GM23338 (cell line): Measurements from ENCODE around the gene ZDHHC18. TPM values are rescaled to one million over a fixed set of nuclear protein-coding genes. Genes with fewer than 3 reads are reported as not detected.

Experiments
- ATAC-seq: fragments of 200-7000 bp; cut with Tn5 transposase; 3 replicates; pipeline ENCODE4 v1.9.1; 2020
- DNase-seq: peaks from one replicate; pipeline ENCODE4 v3.0.0-alpha.2; 2015; ENCODE audit warnings: low spot score
- H2AFZ ChIP-seq: fragments of 200-600 bp; sonication (generic); 2 replicates; pipeline ENCODE4 v1.8.0; 2016; ENCODE audit warnings: antibody characterized with exemption, mild to moderate bottlenecking, moderate library complexity
- H3F3A ChIP-seq: fragments of 200-600 bp; sonication (generic); replicated peaks from 2 replicates; pipeline ENCODE4 v1.8.0; 2017; ENCODE audit warnings: antibody characterized with exemption, mixed run types, low read depth
- H3K27ac ChIP-seq: fragments of 200-600 bp; sonication (generic); 2 replicates; pipeline ENCODE4 v1.6.1; 2016; ENCODE audit warnings: low read depth
- H3K27me3 ChIP-seq: fragments of 200-600 bp; sonication (generic); 2 replicates; pipeline ENCODE4 v1.8.0; 2016; ENCODE audit warnings: mild to moderate bottlenecking, mixed run types, moderate library complexity; ENCODE audit not compliant: insufficient read depth
- H3K36me3 ChIP-seq: fragments of 200-600 bp; sonication (generic); 2 replicates; pipeline ENCODE4 v1.8.0; 2016; ENCODE audit warnings: mild to moderate bottlenecking; ENCODE audit not compliant: insufficient read depth
- H3K4me1 ChIP-seq: fragments of 200-600 bp; sonication (generic); 2 replicates; pipeline ENCODE4 v1.8.0; 2016; ENCODE audit warnings: mild to moderate bottlenecking, moderate library complexity; ENCODE audit not compliant: insufficient read depth
- H3K4me2 ChIP-seq: fragments of 200-600 bp; sonication (generic); 2 replicates; pipeline ENCODE4 v1.7.1; 2017; ENCODE audit warnings: mixed run types
- H3K4me3 ChIP-seq: fragments of 200-600 bp; sonication (generic); 2 replicates; pipeline ENCODE4 v1.6.1; 2016; ENCODE audit warnings: mixed run types
- H3K79me2 ChIP-seq: fragments of 200-600 bp; sonication (generic); replicated peaks from 2 replicates; pipeline ENCODE4 v1.8.0; 2017; ENCODE audit warnings: mild to moderate bottlenecking; ENCODE audit not compliant: insufficient read depth
- H3K9me2 ChIP-seq: fragments of 200-600 bp; sonication (generic); 2 replicates; pipeline ENCODE4 v1.8.0; 2017; ENCODE audit not compliant: insufficient read depth
- H4K20me1 ChIP-seq: fragments of 200-600 bp; sonication (generic); replicated peaks from 2 replicates; pipeline ENCODE4 v1.8.0; 2017; ENCODE audit warnings: mild to moderate bottlenecking; ENCODE audit not compliant: insufficient read depth
- H3K27ac Mint-ChIP-seq: 2 replicates; pipeline ENCODE4 v1.8.0; 2020; ENCODE audit warnings: inconsistent platforms, mild to moderate bottlenecking, moderate library complexity, mixed read lengths
- H3K27me3 Mint-ChIP-seq: 3 replicates; pipeline ENCODE4 v1.8.0; 2022; ENCODE audit warnings: low read depth, mild to moderate bottlenecking, moderate library complexity, mixed read lengths, inconsistent platforms; ENCODE audit not compliant: insufficient read depth, poor library complexity
- H3K36me3 Mint-ChIP-seq: 3 replicates; pipeline ENCODE4 v1.8.0; 2021; ENCODE audit warnings: low read depth, mild to moderate bottlenecking, inconsistent platforms, moderate library complexity, mixed read lengths
- H3K4me1 Mint-ChIP-seq: 3 replicates; pipeline ENCODE4 v1.8.0; 2020; ENCODE audit warnings: mild to moderate bottlenecking, inconsistent platforms, mixed read lengths
- H3K4me3 Mint-ChIP-seq: 3 replicates; pipeline ENCODE4 v1.8.0; 2021; ENCODE audit warnings: moderate library complexity, mild to moderate bottlenecking, inconsistent platforms, mixed read lengths
- H3K9me3 Mint-ChIP-seq: 3 replicates; pipeline ENCODE4 v1.8.0; 2020; ENCODE audit warnings: moderate library complexity, mild to moderate bottlenecking, inconsistent platforms, mixed read lengths
- CREB1 ChIP-seq: fragments of 250-450 bp; sonication (Bioruptor Pico); IDR thresholded peaks from 2 replicates; pipeline ENCODE4 v1.5.0; 2020; ENCODE audit warnings: low read depth, mild to moderate bottlenecking, moderate library complexity
- JUNB ChIP-seq: IDR thresholded peaks from one replicate; pipeline ENCODE4 v1.6.1; 2016; ENCODE audit warnings: antibody characterized with exemption; ENCODE audit not compliant: unreplicated experiment
- NANOG ChIP-seq: IDR thresholded peaks from 2 replicates; pipeline ENCODE4 v1.6.1; 2016; ENCODE audit warnings: antibody characterized with exemption, borderline replicate concordance
- POLR2AphosphoS5 ChIP-seq: IDR thresholded peaks from 2 replicates; pipeline ENCODE4 v1.6.1; 2016; ENCODE audit warnings: antibody characterized with exemption, low read depth
- STAT1 ChIP-seq: IDR thresholded peaks from one replicate; pipeline ENCODE4 v1.6.1; 2016; ENCODE audit warnings: antibody characterized with exemption; ENCODE audit not compliant: unreplicated experiment
- polyA plus RNA-seq: library from polyadenylated mRNA; unstranded; fragments of >200 nt; fragmentation: Nextera tagmentation; extraction: Ambion mirVana; gene quantifications from 2 replicates; pipeline ENCODE4 v1.2.1, GENCODE V29; 2016
- total RNA-seq: library from RNA; depleted of rRNA; stranded (reverse); fragments of >200 nt; shearing (Covaris generic); gene quantifications from 2 replicates; pipeline ENCODE4 v1.2.3, GENCODE V29; 2014
- TF ChIP-seq, protein P1 (sequence below): fragments of 250-450 bp; sonication (Bioruptor Pico); IDR thresholded peaks from 2 replicates; pipeline ENCODE4 v1.5.0; 2020; ENCODE audit warnings: mild to moderate bottlenecking, moderate library complexity
- TF ChIP-seq, protein P2 (sequence below): IDR thresholded peaks from 2 replicates; pipeline ENCODE4 v1.6.1; 2016; ENCODE audit warnings: antibody characterized with exemption
- TF ChIP-seq, protein P3 (sequence below), 2 experiments: fragments of 200-600 bp in 1 of 2; sonication (generic) in 1 of 2; conservative IDR thresholded peaks; 2 replicates each; pipeline versions ENCODE4 v1.5.1 to v1.6.1; 2016 to 2017; ENCODE audit warnings: antibody characterized with exemption in 2 of 2, low read depth in 2 of 2, mild to moderate bottlenecking in 2 of 2, moderate library complexity in 1 of 2

Gene ZDHHC18
- total and polyA plus RNA-seq, 2 experiments from 2014 or later = 6.3 to 26.8 TPM

DNA sequence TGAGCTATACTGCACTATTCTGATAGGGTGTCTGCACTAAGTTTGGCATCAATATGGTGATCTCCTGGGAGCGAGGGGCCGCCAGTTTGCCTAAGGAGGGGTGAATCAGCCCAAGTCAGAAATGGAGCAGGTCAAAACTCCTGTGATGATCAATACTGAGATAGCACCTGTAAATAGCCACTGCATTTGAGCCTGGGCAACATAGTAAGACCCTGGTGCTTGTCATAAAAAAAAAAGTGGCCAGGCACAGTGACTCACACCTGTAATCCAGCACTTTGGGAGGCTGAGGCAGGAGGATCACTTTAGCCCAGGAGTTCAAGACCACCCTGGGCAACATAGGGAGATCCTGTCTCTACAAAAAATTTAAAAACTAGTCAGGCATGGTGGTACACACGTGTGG is 11.6 kb upstream of the ZDHHC18 start:
- H3K36me3 Mint-ChIP-seq = peaks cover 10% of the 10 kb centered on the region
- no peak overlapping the region for H3K4me3 Mint-ChIP-seq
- Histone ChIP-seq H3K4me1 (no peaks in the 10 kb centered on the region), H3K36me3 (no peaks in the 10 kb centered on the region), H3K4me3 (no peak overlapping the region), H3K27me3 (no peaks in the 10 kb centered on the region), H3K9me2 (no peaks in the 10 kb centered on the region), H4K20me1 (no peaks in the 10 kb centered on the region), H2AFZ (no peak overlapping the region), H3K27ac (no peak overlapping the region), H3F3A (no peaks in the 10 kb centered on the region), H3K79me2 (no peaks in the 10 kb centered on the region), H3K4me2 (no peak overlapping the region)
- ATAC-seq = no peak
- TF ChIP-seq CREB1 (CRISPR knock-in tag) = no peak
- peaks cover 21% of the 10 kb centered on the region for H3K9me3 Mint-ChIP-seq
- no peaks in the 10 kb centered on the region for H3K4me1 Mint-ChIP-seq
- H3K27me3 Mint-ChIP-seq = peaks cover 5% of the 10 kb centered on the region
- no peak overlapping the region for H3K27ac Mint-ChIP-seq
- no peak for DNase-seq

DNA sequence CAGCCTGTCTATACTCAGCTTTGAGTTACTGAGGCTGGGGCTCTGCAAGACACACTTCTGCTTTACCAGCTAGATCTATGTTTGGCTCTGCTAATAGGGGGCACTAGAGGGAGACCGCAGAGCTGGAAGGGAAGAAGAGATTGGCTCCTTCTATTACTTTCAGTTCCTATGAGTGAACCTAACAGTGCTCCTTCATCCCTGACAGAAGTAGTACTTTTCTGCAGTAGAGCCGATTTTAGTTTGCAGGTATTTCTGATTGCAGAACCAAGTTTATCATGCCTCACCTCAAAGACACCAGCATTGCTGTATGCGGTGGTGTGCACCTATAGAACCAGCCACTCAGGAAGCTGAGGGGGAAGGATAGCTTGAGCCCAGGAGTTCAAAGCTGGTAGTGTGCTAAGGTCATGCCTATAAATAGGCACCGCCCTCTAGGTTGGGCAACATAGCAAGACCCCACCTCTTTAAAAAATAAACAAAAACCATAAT is 5.7 kb upstream of the ZDHHC18 start:
- no peaks in the 10 kb centered on the region for H3K36me3 ChIP-seq
- no peak overlapping the region for H3K4me3 Mint-ChIP-seq
- no peak overlapping the region for H3K27ac ChIP-seq
- H3F3A ChIP-seq = peaks cover 3% of the 10 kb centered on the region; the same call in 1 of the 2 replicates
- DNase-seq (peak; percentile 27), ATAC-seq (peak; percentile 64)
- H3K27ac Mint-ChIP-seq = no peak overlapping the region
- peaks cover 22% of the 10 kb centered on the region for H3K9me3 Mint-ChIP-seq
- no peak overlapping the region for H3K4me3 ChIP-seq
- no peak overlapping the region for H2AFZ ChIP-seq
- no peaks in the 10 kb centered on the region for H4K20me1 ChIP-seq
- H3K4me1 Mint-ChIP-seq = peaks cover 8% of the 10 kb centered on the region; the same call in 2 of the 3 replicates
- H3K36me3 Mint-ChIP-seq = peaks cover 12% of the 10 kb centered on the region
- H3K9me2 ChIP-seq = no peaks in the 10 kb centered on the region
- peaks cover 11% of the 10 kb centered on the region; the same call in 1 of the 2 replicates for H3K4me1 ChIP-seq
- no peak overlapping the region for H3K4me2 ChIP-seq
- peaks cover 8% of the 10 kb centered on the region for H3K27me3 Mint-ChIP-seq
- no peak for TF ChIP-seq NANOG
- TF ChIP-seq JUNB = no peak
- no peak for TF ChIP-seq STAT1
- TF ChIP-seq, protein P1, sequence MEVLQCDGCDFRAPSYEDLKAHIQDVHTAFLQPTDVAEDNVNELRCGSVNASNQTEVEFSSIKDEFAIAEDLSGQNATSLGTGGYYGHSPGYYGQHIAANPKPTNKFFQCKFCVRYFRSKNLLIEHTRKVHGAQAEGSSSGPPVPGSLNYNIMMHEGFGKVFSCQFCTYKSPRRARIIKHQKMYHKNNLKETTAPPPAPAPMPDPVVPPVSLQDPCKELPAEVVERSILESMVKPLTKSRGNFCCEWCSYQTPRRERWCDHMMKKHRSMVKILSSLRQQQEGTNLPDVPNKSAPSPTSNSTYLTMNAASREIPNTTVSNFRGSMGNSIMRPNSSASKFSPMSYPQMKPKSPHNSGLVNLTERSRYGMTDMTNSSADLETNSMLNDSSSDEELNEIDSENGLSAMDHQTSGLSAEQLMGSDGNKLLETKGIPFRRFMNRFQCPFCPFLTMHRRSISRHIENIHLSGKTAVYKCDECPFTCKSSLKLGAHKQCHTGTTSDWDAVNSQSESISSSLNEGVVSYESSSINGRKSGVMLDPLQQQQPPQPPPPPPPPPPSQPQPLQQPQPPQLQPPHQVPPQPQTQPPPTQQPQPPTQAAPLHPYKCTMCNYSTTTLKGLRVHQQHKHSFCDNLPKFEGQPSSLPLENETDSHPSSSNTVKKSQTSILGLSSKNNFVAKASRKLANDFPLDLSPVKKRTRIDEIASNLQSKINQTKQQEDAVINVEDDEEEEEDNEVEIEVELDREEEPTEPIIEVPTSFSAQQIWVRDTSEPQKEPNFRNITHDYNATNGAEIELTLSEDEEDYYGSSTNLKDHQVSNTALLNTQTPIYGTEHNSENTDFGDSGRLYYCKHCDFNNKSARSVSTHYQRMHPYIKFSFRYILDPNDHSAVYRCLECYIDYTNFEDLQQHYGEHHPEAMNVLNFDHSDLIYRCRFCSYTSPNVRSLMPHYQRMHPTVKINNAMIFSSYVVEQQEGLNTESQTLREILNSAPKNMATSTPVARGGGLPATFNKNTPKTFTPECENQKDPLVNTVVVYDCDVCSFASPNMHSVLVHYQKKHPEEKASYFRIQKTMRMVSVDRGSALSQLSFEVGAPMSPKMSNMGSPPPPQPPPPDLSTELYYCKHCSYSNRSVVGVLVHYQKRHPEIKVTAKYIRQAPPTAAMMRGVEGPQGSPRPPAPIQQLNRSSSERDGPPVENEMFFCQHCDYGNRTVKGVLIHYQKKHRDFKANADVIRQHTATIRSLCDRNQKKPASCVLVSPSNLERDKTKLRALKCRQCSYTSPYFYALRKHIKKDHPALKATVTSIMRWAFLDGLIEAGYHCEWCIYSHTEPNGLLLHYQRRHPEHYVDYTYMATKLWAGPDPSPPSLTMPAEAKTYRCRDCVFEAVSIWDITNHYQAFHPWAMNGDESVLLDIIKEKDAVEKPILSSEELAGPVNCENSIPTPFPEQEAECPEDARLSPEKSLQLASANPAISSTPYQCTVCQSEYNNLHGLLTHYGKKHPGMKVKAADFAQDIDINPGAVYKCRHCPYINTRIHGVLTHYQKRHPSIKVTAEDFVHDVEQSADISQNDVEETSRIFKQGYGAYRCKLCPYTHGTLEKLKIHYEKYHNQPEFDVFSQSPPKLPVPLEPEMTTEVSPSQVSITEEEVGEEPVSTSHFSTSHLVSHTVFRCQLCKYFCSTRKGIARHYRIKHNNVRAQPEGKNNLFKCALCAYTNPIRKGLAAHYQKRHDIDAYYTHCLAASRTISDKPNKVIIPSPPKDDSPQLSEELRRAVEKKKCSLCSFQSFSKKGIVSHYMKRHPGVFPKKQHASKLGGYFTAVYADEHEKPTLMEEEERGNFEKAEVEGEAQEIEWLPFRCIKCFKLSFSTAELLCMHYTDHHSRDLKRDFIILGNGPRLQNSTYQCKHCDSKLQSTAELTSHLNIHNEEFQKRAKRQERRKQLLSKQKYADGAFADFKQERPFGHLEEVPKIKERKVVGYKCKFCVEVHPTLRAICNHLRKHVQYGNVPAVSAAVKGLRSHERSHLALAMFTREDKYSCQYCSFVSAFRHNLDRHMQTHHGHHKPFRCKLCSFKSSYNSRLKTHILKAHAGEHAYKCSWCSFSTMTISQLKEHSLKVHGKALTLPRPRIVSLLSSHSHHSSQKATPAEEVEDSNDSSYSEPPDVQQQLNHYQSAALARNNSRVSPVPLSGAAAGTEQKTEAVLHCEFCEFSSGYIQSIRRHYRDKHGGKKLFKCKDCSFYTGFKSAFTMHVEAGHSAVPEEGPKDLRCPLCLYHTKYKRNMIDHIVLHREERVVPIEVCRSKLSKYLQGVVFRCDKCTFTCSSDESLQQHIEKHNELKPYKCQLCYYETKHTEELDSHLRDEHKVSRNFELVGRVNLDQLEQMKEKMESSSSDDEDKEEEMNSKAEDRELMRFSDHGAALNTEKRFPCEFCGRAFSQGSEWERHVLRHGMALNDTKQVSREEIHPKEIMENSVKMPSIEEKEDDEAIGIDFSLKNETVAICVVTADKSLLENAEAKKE = no peak
- no peak for TF ChIP-seq POLR2AphosphoS5
- TF ChIP-seq, protein P2, sequence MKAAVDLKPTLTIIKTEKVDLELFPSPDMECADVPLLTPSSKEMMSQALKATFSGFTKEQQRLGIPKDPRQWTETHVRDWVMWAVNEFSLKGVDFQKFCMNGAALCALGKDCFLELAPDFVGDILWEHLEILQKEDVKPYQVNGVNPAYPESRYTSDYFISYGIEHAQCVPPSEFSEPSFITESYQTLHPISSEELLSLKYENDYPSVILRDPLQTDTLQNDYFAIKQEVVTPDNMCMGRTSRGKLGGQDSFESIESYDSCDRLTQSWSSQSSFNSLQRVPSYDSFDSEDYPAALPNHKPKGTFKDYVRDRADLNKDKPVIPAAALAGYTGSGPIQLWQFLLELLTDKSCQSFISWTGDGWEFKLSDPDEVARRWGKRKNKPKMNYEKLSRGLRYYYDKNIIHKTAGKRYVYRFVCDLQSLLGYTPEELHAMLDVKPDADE = no peak
- TF ChIP-seq, protein P3, sequence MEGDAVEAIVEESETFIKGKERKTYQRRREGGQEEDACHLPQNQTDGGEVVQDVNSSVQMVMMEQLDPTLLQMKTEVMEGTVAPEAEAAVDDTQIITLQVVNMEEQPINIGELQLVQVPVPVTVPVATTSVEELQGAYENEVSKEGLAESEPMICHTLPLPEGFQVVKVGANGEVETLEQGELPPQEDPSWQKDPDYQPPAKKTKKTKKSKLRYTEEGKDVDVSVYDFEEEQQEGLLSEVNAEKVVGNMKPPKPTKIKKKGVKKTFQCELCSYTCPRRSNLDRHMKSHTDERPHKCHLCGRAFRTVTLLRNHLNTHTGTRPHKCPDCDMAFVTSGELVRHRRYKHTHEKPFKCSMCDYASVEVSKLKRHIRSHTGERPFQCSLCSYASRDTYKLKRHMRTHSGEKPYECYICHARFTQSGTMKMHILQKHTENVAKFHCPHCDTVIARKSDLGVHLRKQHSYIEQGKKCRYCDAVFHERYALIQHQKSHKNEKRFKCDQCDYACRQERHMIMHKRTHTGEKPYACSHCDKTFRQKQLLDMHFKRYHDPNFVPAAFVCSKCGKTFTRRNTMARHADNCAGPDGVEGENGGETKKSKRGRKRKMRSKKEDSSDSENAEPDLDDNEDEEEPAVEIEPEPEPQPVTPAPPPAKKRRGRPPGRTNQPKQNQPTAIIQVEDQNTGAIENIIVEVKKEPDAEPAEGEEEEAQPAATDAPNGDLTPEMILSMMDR (conservative IDR thresholded peaks at IDR 0.05; ENCODE audit: low read depth in 2 of 2) = peak; percentile 24 to 46; a peak in 3 of 4 replicates
- no peaks in the 10 kb centered on the region for H3K27me3 ChIP-seq
- H3K79me2 ChIP-seq = no peaks in the 10 kb centered on the region
